ENCODE measurements around the gene MRPS21. TPM values are rescaled to one million over a fixed set of nuclear protein-coding genes. Genes with fewer than 3 reads are reported as not detected.

MRPS21 gene
- total RNA-seq, 2 experiments from 2014 or later, result 48.5 to 52.0 TPM

DNA sequence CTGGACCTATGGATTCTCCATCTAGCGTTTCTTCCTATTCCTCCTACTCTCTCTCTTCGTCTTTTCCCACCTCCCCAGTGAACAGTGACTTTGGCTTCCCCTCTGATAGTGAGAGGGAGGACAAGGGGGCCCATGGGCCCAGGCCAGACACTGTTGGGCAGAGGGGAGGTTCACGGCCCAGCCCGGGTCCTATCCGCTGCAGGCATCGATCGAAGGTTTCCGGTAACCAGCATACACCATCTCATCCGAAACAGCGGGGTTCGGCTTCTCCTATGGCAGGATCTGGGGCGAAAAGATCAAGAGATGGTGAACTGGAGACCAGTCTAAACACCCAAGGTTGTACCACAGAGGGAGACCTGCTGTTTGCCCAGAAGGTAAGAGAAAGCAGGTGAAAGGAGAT, 10.4 kb upstream of the MRPS21 start:
- Mint-ChIP-seq H3K36me3 (ENCODE audit: low read depth) (no peaks in the 10 kb centered on the region), H3K4me1 (ENCODE audit: low read depth) (peaks cover 32% of the 10 kb centered on the region), H3K27ac (peak overlapping the region; percentile 87), H3K4me3 (no peak overlapping the region), H3K27me3 (no peaks in the 10 kb centered on the region), H3K9me3 (no peaks in the 10 kb centered on the region)
- TF ChIP-seq, protein P1, sequence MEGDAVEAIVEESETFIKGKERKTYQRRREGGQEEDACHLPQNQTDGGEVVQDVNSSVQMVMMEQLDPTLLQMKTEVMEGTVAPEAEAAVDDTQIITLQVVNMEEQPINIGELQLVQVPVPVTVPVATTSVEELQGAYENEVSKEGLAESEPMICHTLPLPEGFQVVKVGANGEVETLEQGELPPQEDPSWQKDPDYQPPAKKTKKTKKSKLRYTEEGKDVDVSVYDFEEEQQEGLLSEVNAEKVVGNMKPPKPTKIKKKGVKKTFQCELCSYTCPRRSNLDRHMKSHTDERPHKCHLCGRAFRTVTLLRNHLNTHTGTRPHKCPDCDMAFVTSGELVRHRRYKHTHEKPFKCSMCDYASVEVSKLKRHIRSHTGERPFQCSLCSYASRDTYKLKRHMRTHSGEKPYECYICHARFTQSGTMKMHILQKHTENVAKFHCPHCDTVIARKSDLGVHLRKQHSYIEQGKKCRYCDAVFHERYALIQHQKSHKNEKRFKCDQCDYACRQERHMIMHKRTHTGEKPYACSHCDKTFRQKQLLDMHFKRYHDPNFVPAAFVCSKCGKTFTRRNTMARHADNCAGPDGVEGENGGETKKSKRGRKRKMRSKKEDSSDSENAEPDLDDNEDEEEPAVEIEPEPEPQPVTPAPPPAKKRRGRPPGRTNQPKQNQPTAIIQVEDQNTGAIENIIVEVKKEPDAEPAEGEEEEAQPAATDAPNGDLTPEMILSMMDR (IDR thresholded peaks at IDR 0.05), result no peak
- Histone ChIP-seq H3K4me1 (ENCODE audit: insufficient read depth, low read length) (peaks cover 24% of the 10 kb centered on the region), H3K4me3 (ENCODE audit: low read length) (no peak overlapping the region), H3K9me3 (ENCODE audit: control insufficient read depth in 1 of 2, insufficient read depth in 1 of 2, low read length in 2 of 2) (peaks cover 0 to 9% of the 10 kb centered on the region in 2 experiments), H3K36me3 (ENCODE audit: insufficient read depth, low read length) (no peaks in the 10 kb centered on the region), H3K27me3 (ENCODE audit: control insufficient read depth in 1 of 2, insufficient read depth in 2 of 2, low read length in 2 of 2) (no peaks in the 10 kb centered on the region), H3K27ac (ENCODE audit: low read depth in 1 of 2, low read length in 2 of 2) (no peak overlapping the region)
- intact Hi-C loops (cut with DNase I, micrococcal nuclease), result loop anchor here (2.0 to 10.0 kb wide), 3 partner anchors 14 to 592 kb away; partner anchors contain the start of genes ANP32E (in 2 of the 2), APH1A (in 1 of the 2) and ARNT (in 1 of the 2)
- CTCF ChIA-PET, result interaction anchor here (3.0 kb wide), 1 partner anchor 28 kb away, joined by 28 read pairs; no protein-coding TSS in a partner anchor
- ATAC-seq (ENCODE audit: poor library complexity) (no peak), DNase-seq (no peak)
- POLR2A ChIA-PET, result interaction anchor here (1.0 to 4.1 kb wide), 3 partner anchors 14 to 396 kb away, joined by 3 to 45 read pairs (median 4); partner anchors contain the start of gene APH1A

DNA sequence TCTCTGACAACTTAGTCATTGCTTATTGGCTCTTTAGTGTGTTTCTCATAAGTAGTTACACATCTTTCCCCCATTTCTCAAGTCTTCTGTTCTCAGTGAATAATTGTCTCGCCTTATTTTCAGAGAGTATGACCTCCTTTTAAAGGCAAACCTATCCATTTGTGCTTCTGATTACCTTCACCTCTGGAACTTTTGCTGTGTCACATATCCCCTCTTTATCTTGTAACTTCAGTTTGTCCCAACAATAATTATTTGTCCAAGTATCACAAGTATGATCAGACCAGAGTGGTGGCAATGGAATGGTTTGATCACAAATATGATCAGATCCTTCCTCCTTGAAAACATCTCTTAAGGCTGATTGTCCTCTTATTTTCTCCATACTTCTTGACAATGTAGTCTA, 5.3 kb upstream of the MRPS21 start:
- Histone ChIP-seq H3K4me3 (ENCODE audit: low read length) (no peak overlapping the region), H3K4me1 (ENCODE audit: insufficient read depth, low read length) (peaks cover 7% of the 10 kb centered on the region), H3K36me3 (ENCODE audit: insufficient read depth, low read length) (no peaks in the 10 kb centered on the region), H3K27me3 (ENCODE audit: control insufficient read depth in 1 of 2, insufficient read depth in 2 of 2, low read length in 2 of 2) (no peaks in the 10 kb centered on the region), H3K9me3 (ENCODE audit: control insufficient read depth in 1 of 2, insufficient read depth in 1 of 2, low read length in 2 of 2) (no peaks in the 10 kb centered on the region), H3K27ac (ENCODE audit: low read depth in 1 of 2, low read length in 2 of 2) (no peak overlapping the region)
- intact Hi-C loops (cut with DNase I, micrococcal nuclease), result loop anchor here in 1 of 2 experiments (10.0 kb wide), 1 partner anchor 586 kb away; the partner anchor contains the start of gene ARNT
- peaks cover 2% of the 10 kb centered on the region for H3K36me3 Mint-ChIP-seq (ENCODE audit: low read depth)
- POLR2A ChIA-PET, result interaction anchor here (0.5 kb wide), 1 partner anchor 53 kb away, joined by 3 read pairs; the partner anchor contains the start of gene ANP32E
- no peak for DNase-seq
- H3K4me1 Mint-ChIP-seq (ENCODE audit: low read depth), result peaks cover 6% of the 10 kb centered on the region
- no peak for ATAC-seq (ENCODE audit: poor library complexity)
- CTCF ChIA-PET, result no interaction called here
- no peak overlapping the region for H3K4me3 Mint-ChIP-seq
- TF ChIP-seq, protein P1 (IDR thresholded peaks at IDR 0.05), result no peak
- H3K9me3 Mint-ChIP-seq, result no peaks in the 10 kb centered on the region
- no peak overlapping the region for H3K27ac Mint-ChIP-seq
- no peaks in the 10 kb centered on the region for H3K27me3 Mint-ChIP-seq

- H3K27ac ChIP-seq (ENCODE audit: low read depth in 1 of 2, low read length in 2 of 2), result no peak overlapping the region
- Mint-ChIP-seq H3K27ac (no peak overlapping the region), H3K9me3 (no peaks in the 10 kb centered on the region), H3K36me3 (ENCODE audit: low read depth) (peaks cover 6% of the 10 kb centered on the region), H3K4me1 (ENCODE audit: low read depth) (peaks cover 11% of the 10 kb centered on the region), H3K27me3 (no peaks in the 10 kb centered on the region), H3K4me3 (no peak overlapping the region)
- no peaks in the 10 kb centered on the region for H3K36me3 ChIP-seq (ENCODE audit: insufficient read depth, low read length)
- DNase-seq, result no peak
- no peaks in the 10 kb centered on the region for H3K27me3 ChIP-seq (ENCODE audit: control insufficient read depth in 1 of 2, insufficient read depth in 2 of 2, low read length in 2 of 2)
- no peak for ATAC-seq (ENCODE audit: poor library complexity)
- no peaks in the 10 kb centered on the region for H3K9me3 ChIP-seq (ENCODE audit: control insufficient read depth in 1 of 2, insufficient read depth in 1 of 2, low read length in 2 of 2)
- H3K4me3 ChIP-seq (ENCODE audit: low read length), result no peak overlapping the region
- POLR2A ChIA-PET, result interaction anchor here (0.5 kb wide), 1 partner anchor 53 kb away, joined by 3 read pairs; the partner anchor contains the start of gene ANP32E
- peaks cover 9% of the 10 kb centered on the region for H3K4me1 ChIP-seq (ENCODE audit: insufficient read depth, low read length)
- TF ChIP-seq, protein P1 (IDR thresholded peaks at IDR 0.05), result no peak
- CTCF ChIA-PET, result no interaction called here
- intact Hi-C loops (cut with DNase I, micrococcal nuclease), result loop anchor here in 1 of 2 experiments (10.0 kb wide), 1 partner anchor 586 kb away; the partner anchor contains the start of gene ARNT
Measured at GRCh38 chr1:150288822-150289221, 4.8 kb upstream of the MRPS21 start.

Data from CD4-positive, alpha-beta T cell (primary cell).